Liver (tissue), 9 donors: ENCODE measurements around the gene PAK1. TPM values are rescaled to one million over a fixed set of nuclear protein-coding genes. Genes with fewer than 3 reads are reported as not detected.

Experiments used
- DNase-seq: peaks from one replicate; pipeline ENCODE4 v3.0.0-alpha.2; 2017; ENCODE audit warnings: low spot score
- H3K27ac ChIP-seq, 2 donors: one replicate each; pipeline ENCODE4 v1.7.0; 2013; ENCODE audit warnings: inconsistent platforms in 2 of 2, low read length in 2 of 2, control low read depth in 1 of 2, low read depth in 1 of 2, mild to moderate bottlenecking in 1 of 2
- H3K27me3 ChIP-seq, 4 donors: one replicate each; pipeline versions ENCODE4 v1.6.1 to v1.7.0; 2013; ENCODE audit warnings: low read length in 3 of 4, inconsistent platforms in 1 of 4, mild to moderate bottlenecking in 1 of 4, moderate library complexity in 1 of 4; ENCODE audit not compliant: control insufficient read depth in 4 of 4, insufficient read depth in 4 of 4
- H3K36me3 ChIP-seq, 4 donors: one replicate each; pipeline versions ENCODE4 v1.6.1 to v1.7.0; 2013; ENCODE audit warnings: low read length in 3 of 4, mild to moderate bottlenecking in 3 of 4, low read depth in 1 of 4, moderate library complexity in 1 of 4; ENCODE audit not compliant: control insufficient read depth in 4 of 4, insufficient read depth in 3 of 4
- H3K4me1 ChIP-seq, 4 donors: one replicate each; pipeline versions ENCODE4 v1.6.1 to v1.7.0; 2013; ENCODE audit warnings: low read length in 3 of 4, mild to moderate bottlenecking in 3 of 4, moderate library complexity in 1 of 4; ENCODE audit not compliant: control insufficient read depth in 4 of 4, insufficient read depth in 4 of 4
- H3K4me3 ChIP-seq, 3 donors: one replicate each; pipeline versions ENCODE4 v1.6.1 to v1.7.0; 2013; ENCODE audit warnings: low read length in 3 of 3, control low read depth in 1 of 3, low read depth in 1 of 3, mild to moderate bottlenecking in 1 of 3
- H3K9ac ChIP-seq, 2 donors: one replicate each; pipeline ENCODE4 v1.7.0; 2013; ENCODE audit warnings: low read length in 2 of 2, mild to moderate bottlenecking in 2 of 2, moderate library complexity in 2 of 2, control low read depth in 1 of 2, low read depth in 1 of 2
- H3K9me3 ChIP-seq, 4 donors: one replicate each; pipeline versions ENCODE4 v1.6.1 to v1.7.0; 2013; ENCODE audit warnings: low read length in 3 of 4; ENCODE audit not compliant: control insufficient read depth in 4 of 4
- ATF3 ChIP-seq: IDR thresholded peaks from 2 replicates; pipeline ENCODE4 v1.6.1; 2016; ENCODE audit warnings: antibody characterized with exemption
- FOXA1 ChIP-seq: IDR thresholded peaks from 2 replicates; pipeline ENCODE4 v1.6.1; 2016; ENCODE audit warnings: antibody characterized with exemption
- FOXA2 ChIP-seq: IDR thresholded peaks from 2 replicates; pipeline ENCODE4 v1.6.1; 2016; ENCODE audit warnings: antibody characterized with exemption
- HNF4A ChIP-seq, 2 donors: conservative IDR thresholded peaks; 2 replicates each; pipeline ENCODE4 v1.6.1; 2016; ENCODE audit warnings: antibody characterized with exemption in 2 of 2, mild to moderate bottlenecking in 2 of 2
- HNF4G ChIP-seq: IDR thresholded peaks from 2 replicates; pipeline ENCODE4 v1.6.1; 2016; ENCODE audit warnings: antibody characterized with exemption
- JUND ChIP-seq, 2 donors: IDR thresholded peaks; 2 replicates each; pipeline ENCODE4 v1.6.1; 2016; ENCODE audit warnings: antibody characterized with exemption in 2 of 2
- MAX ChIP-seq: IDR thresholded peaks from 2 replicates; pipeline ENCODE4 v1.6.1; 2016; ENCODE audit warnings: antibody characterized with exemption
- NR2F2 ChIP-seq: IDR thresholded peaks from 2 replicates; pipeline ENCODE4 v1.6.1; 2016; ENCODE audit warnings: antibody characterized with exemption
- RAD21 ChIP-seq, 2 donors: IDR thresholded peaks; 2 replicates each; pipeline ENCODE4 v1.6.1; 2016; ENCODE audit warnings: antibody characterized with exemption in 2 of 2, mild to moderate bottlenecking in 2 of 2
- REST ChIP-seq: IDR thresholded peaks from 2 replicates; pipeline ENCODE4 v1.6.1; 2016; ENCODE audit warnings: antibody characterized with exemption, mild to moderate bottlenecking
- SP1 ChIP-seq: IDR thresholded peaks from 2 replicates; pipeline ENCODE4 v1.6.1; 2018; ENCODE audit warnings: antibody characterized with exemption, mild to moderate bottlenecking
- TAF1 ChIP-seq: conservative IDR thresholded peaks from 2 replicates; pipeline ENCODE4 v1.6.1; 2016; ENCODE audit warnings: antibody characterized with exemption, mild to moderate bottlenecking
- ZBTB33 ChIP-seq: IDR thresholded peaks from 2 replicates; pipeline ENCODE4 v1.6.1; 2016; ENCODE audit warnings: antibody characterized with exemption
- WGBS: extraction: QIAGEN DNeasy Blood & Tissue Kit; methylation state at CpG from one replicate; pipeline ENCODE4 v1.1.7; 2013; 5-methylcytosine and 5-hydroxymethylcytosine counted together
- polyA plus RNA-seq, 2 donors: library from polyadenylated mRNA; stranded (reverse) in 1 of 2; unstranded in 1 of 2; fragments of 200-250 nt in 1 of 2; fragments of >200 nt in 1 of 2; fragmentation: Nextera tagmentation in 1 of 2; extraction: Ambion mirVana in 1 of 2; gene quantifications; one replicate each; pipeline versions ENCODE4 v1.2.1 to v1.2.3, GENCODE V29; 2013 to 2015
- total RNA-seq, 2 donors: library from RNA; depleted of rRNA; stranded (reverse); fragments of >200 nt; gene quantifications; one replicate each; pipeline ENCODE4 v1.2.3, GENCODE V29; 2014
- donor health status: healthy.
- donor health status: healthy.
- donor health status: healthy.
- donor health status: healthy.
- donor health status: healthy.

PAK1 gene
- total and polyA plus RNA-seq, 4 donors: 3.6 to 24.9 (median 7.4) TPM

- Histone ChIP-seq H3K27ac (no peak overlapping the region), H3K36me3 (no peaks in the 10 kb centered on the region), H3K27me3 (no peaks in the 10 kb centered on the region), H3K9me3 (no peaks in the 10 kb centered on the region), H3K9ac (no peak overlapping the region), H3K4me3 (no peak overlapping the region), H3K4me1 (peaks cover 0 to 2% (median 0%) of the 10 kb centered on the region in 4 donors)
- DNase-seq: no peak
- WGBS: 88% methylated on average over 1 of the region's 1 CpG
- TF ChIP-seq JUND (IDR thresholded peaks at IDR 0.05): no peak
- TF ChIP-seq FOXA1: no peak
- TF ChIP-seq HNF4G: no peak
- TF ChIP-seq FOXA2: no peak
- TF ChIP-seq HNF4A (conservative IDR thresholded peaks at IDR 0.05): no peak
- TF ChIP-seq REST: no peak
- no peak for TF ChIP-seq RAD21 (IDR thresholded peaks at IDR 0.05)
- no peak for TF ChIP-seq ZBTB33
- no peak for TF ChIP-seq ATF3
- TF ChIP-seq SP1: no peak
- TF ChIP-seq MAX: no peak
Observed at GRCh38 chr11:77431813-77432212, 42.1 kb downstream of the PAK1 start.

- no peak for TF ChIP-seq ATF3
- no peak for TF ChIP-seq TAF1
- TF ChIP-seq NR2F2: no peak
- TF ChIP-seq ZBTB33: no peak
- Histone ChIP-seq H3K9me3 (no peaks in the 10 kb centered on the region), H3K27ac (no peak overlapping the region), H3K4me3 (no peak overlapping the region), H3K4me1 (peaks cover 0 to 2% (median 0%) of the 10 kb centered on the region in 4 donors), H3K27me3 (no peaks in the 10 kb centered on the region), H3K36me3 (no peaks in the 10 kb centered on the region), H3K9ac (no peak overlapping the region)
- WGBS: 98% methylated on average over 1 of the region's 1 CpG
- no peak for DNase-seq
Observed at GRCh38 chr11:77428598-77428997, 45.3 kb downstream of the PAK1 start.
